AG10803 (cell line): ENCODE measurements around the gene COLEC12.
A peak's percentile ranks its signal among the peaks of the same experiment; 100 is the strongest.

Experiments used
- DNase-seq: peaks from one replicate; pipeline ENCODE4 v3.0.0; 2010; ENCODE audit warnings: low read depth
- H3K4me3 ChIP-seq: 2 replicates; pipeline ENCODE4 v1.5.1; 2011; ENCODE audit warnings: mild to moderate bottlenecking, low read length, control low read depth
- TF ChIP-seq, protein P1 (sequence below): conservative IDR thresholded peaks from 2 replicates; pipeline ENCODE4 v1.5.1; 2011; ENCODE audit warnings: mild to moderate bottlenecking, low read length, control low read depth, inconsistent platforms

Gene COLEC12

DNA sequence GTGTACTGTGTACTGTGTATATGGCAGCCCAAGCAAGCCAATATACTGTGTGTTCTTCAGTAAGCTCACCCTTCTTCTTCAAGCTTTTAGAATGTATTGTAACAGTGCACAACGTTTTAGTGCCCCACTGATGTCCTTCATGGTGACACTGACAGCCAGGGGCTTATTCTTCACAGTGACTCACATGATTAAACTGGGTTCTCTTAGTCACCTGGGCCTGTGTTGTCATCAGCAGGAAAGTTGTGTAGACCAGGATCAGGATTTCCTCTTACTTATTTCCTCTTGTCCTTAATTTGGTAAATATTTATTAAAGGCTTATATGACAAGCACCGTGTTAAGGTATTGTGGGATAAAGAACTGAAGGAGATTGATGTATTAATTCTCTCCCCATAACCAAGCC is 164.8 kb downstream of the COLEC12 start:
- no peak for DNase-seq
- H3K4me3 ChIP-seq = no peak overlapping the region
- TF ChIP-seq, protein P1, sequence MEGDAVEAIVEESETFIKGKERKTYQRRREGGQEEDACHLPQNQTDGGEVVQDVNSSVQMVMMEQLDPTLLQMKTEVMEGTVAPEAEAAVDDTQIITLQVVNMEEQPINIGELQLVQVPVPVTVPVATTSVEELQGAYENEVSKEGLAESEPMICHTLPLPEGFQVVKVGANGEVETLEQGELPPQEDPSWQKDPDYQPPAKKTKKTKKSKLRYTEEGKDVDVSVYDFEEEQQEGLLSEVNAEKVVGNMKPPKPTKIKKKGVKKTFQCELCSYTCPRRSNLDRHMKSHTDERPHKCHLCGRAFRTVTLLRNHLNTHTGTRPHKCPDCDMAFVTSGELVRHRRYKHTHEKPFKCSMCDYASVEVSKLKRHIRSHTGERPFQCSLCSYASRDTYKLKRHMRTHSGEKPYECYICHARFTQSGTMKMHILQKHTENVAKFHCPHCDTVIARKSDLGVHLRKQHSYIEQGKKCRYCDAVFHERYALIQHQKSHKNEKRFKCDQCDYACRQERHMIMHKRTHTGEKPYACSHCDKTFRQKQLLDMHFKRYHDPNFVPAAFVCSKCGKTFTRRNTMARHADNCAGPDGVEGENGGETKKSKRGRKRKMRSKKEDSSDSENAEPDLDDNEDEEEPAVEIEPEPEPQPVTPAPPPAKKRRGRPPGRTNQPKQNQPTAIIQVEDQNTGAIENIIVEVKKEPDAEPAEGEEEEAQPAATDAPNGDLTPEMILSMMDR = no peak

DNA sequence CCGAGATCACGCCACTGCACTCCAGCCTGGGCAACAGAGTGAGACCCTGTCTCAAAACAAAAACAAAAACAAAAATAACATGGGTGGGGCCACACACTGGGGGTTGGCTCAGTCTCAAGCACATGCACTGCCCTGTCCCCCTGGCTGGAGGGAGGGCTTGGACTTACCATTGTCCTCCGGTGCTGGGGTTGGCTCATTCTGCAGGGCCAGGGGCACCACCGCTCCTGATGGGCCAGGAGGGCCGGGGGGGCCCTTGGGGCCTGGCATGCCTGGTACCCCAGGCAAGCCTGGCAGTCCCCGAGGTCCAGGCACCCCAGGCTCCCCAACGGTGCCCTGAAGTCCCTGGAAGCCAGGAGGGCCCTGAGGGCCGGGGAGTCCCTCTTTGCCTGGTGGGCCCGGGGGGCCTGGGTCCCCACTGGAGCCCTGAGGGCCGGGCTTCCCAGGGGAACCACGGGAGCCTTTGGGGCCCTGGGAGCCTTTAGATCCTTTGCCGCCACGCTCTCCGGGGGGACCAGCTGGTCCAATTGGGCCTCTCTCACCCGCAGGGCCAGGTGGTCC is 165.8 kb downstream of the COLEC12 start:
- H3K4me3 ChIP-seq = no peak overlapping the region
- no peak for DNase-seq
- TF ChIP-seq, protein P1 = no peak

- no peak overlapping the region for H3K4me3 ChIP-seq
- TF ChIP-seq, protein P1 = peak; percentile 43
- DNase-seq = peak; percentile 92
Measured at GRCh38 chr18:332721-333510, 167.6 kb downstream of the COLEC12 start.

DNA sequence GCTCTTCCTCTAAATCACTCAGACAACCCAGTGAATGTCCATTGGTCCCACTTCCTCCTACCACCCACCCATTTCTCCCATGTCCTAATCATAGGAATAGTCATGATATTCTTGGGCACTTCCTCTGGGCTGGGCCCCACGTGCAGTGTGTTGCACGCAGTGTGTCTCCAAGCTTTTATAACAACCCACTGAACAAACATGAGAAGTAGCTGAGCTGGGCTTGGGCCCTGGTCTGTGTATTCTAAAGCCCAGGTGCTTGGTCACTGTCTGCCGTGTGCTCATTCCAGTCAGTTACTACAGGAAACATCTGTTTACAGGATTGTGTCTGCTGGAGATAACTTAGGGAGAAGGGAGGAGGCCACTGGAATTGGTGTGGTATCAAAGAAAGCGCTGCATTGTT is 168.5 kb downstream of the COLEC12 start:
- TF ChIP-seq, protein P1 = no peak
- DNase-seq = no peak
- no peak overlapping the region for H3K4me3 ChIP-seq

GRCh38 chr18:331221-331821 is 169.2 kb downstream of the COLEC12 start:
- TF ChIP-seq, protein P1 = no peak
- no peak overlapping the region for H3K4me3 ChIP-seq
- peak; percentile 76 for DNase-seq

- TF ChIP-seq, protein P1 = no peak
- no peak for DNase-seq
- no peak overlapping the region for H3K4me3 ChIP-seq
Measured at GRCh38 chr18:328928-329327, 171.6 kb downstream of the COLEC12 start.

DNA sequence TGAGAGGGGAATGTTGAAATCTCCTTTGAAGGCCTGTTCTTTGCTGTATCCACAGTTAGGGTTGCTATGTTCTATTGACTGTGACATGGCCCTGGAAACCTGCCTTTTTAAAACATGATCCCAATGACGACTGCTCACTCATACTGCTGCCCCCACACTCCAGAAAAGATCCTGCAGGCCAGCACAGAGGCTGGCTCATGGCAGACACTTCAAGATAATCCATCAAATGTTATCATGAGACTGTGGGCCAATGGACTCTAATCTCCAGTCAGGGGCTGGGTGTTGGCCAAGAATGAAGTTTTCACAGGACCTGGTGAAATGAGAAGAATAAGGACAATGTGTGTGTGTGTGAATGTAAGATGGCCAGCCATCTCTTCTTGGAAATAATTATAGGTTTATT is 173.7 kb downstream of the COLEC12 start:
- TF ChIP-seq, protein P1 = no peak
- H3K4me3 ChIP-seq = no peak overlapping the region

More for the DNA sequence above, 173.7 kb downstream of the COLEC12 start:
- DNase-seq = no peak
